CD1c-positive myeloid dendritic cell (primary cell): ENCODE results near the gene UNK.

Source experiments
- DNase-seq: peaks from one replicate; pipeline ENCODE4 v3.0.0-alpha.2; 2016; ENCODE audit errors: extremely low spot score

Gene UNK

GRCh38 chr17:75834279-75834920 lies 49.8 kb downstream of the UNK start:
- DNase-seq: no peak

GRCh38 chr17:75834928-75835653 lies 50.5 kb downstream of the UNK start:
- no peak for DNase-seq

GRCh38 chr17:75835654-75835987 lies 51.0 kb downstream of the UNK start:
- DNase-seq: no peak

- no peak for DNase-seq
These were observed 52.0 kb downstream of the UNK start for GRCh38 chr17:75836605-75837004.

- DNase-seq: no peak
These were observed 53.3 kb downstream of the UNK start for GRCh38 chr17:75837899-75838298.

- DNase-seq: no peak
These were observed 53.8 kb downstream of the UNK start for GRCh38 chr17:75838410-75838809.

GRCh38 chr17:75839942-75840798 lies 55.6 kb downstream of the UNK start:
- no peak for DNase-seq

- no peak for DNase-seq
These were observed 56.2 kb downstream of the UNK start for GRCh38 chr17:75840799-75841164.

GRCh38 chr17:75842411-75842810 lies 57.8 kb downstream of the UNK start:
- DNase-seq: no peak

- no peak for DNase-seq
These were observed 58.5 kb downstream of the UNK start for GRCh38 chr17:75842963-75843576.

- peak; percentile 73 for DNase-seq
These were observed 59.2 kb downstream of the UNK start, which contains the start of gene UNC13D for GRCh38 chr17:75843577-75844529. Gene UNC13D (minus strand): TSS chr17:75844404. CDS start chr17:75844337, 67 bp downstream.

GRCh38 chr17:75844530-75845057 lies 60.0 kb downstream of the UNK start:
- DNase-seq: no peak

GRCh38 chr17:75845058-75845711 lies 60.6 kb downstream of the UNK start:
- peak; percentile 85 for DNase-seq

GRCh38 chr17:75845933-75846691 lies 61.5 kb downstream of the UNK start:
- DNase-seq: peak; percentile 24

GRCh38 chr17:75846692-75847613 lies 62.3 kb downstream of the UNK start:
- no peak for DNase-seq

GRCh38 chr17:75847614-75848522 lies 63.3 kb downstream of the UNK start:
- DNase-seq: no peak

- DNase-seq: peak; percentile 65
These were observed 64.1 kb downstream of the UNK start for GRCh38 chr17:75848523-75849278.
